GM23248 (cell line): ENCODE results near the gene NUDT14.

Experiments used
- EZH2 ChIP-seq: fragments of 200-600 bp; sonication (generic); IDR thresholded peaks from 2 replicates; pipeline ENCODE4 v1.6.1; 2018; ENCODE audit warnings: antibody characterized with exemption, mild to moderate bottlenecking; ENCODE audit not compliant: insufficient read depth, poor library complexity, severe bottlenecking
- EZH2phosphoT487 ChIP-seq: fragments of 200-600 bp; sonication (generic); IDR thresholded peaks from 2 replicates; pipeline ENCODE4 v1.6.1; 2018; ENCODE audit warnings: antibody characterized with exemption, moderate library complexity, mild to moderate bottlenecking, low read depth; ENCODE audit not compliant: insufficient read depth

- no peak for TF ChIP-seq EZH2
- TF ChIP-seq EZH2phosphoT487: no peak
Observed at GRCh38 chr14:105158794-105159193, 22.3 kb downstream of the NUDT14 start.
